ENCODE data around the gene DEFB132. TPM values are rescaled to one million over a fixed set of nuclear protein-coding genes. Genes with fewer than 3 reads are reported as not detected.

Gene DEFB132
- total and polyA plus RNA-seq, 2 of the 4 experiments (the other 2 are of a cell fraction) = not detected

DNA sequence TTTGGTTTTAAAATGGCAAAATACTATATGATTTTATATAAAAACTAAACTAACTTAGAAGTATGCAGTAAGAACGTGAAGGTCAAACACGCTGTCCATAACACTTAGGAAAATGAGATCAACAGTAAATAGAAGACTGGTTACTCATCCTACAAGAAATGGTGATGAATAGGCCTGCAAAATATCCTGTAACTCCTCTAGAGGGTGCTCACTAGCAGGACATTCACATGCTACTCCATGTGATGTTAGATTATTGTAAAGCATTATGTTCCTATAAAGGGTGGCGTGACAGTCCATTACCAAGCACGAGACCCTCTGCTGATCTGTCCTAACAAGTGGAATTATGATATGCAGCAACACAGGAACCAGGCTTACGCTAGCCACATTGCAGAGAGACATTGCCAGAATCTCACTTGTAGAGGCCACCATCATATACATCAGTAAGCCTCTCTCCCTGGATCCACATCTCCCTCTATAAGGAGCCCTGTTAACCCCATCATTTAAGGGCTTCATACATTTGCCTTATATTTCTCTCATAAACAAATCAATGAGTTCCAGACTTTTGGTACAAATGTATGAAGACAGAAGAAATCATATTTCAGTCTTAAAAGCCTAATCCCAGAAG, 48.5 kb upstream of the DEFB132 start:
- ChIA-PET CTCF (interaction anchor here (0.9 kb wide), 1 partner anchor 122 kb away, joined by 3 read pairs; no protein-coding TSS in a partner anchor), POLR2A (ENCODE audit: unreplicated experiment) (interaction anchor here (0.6 kb wide), 1 partner anchor 16 kb away, joined by 3 read pairs; no protein-coding TSS in a partner anchor)
- Histone ChIP-seq H3K4me2 (ENCODE audit: low read depth, low read length) (no peak overlapping the region), H3K14ac (replicated peaks; ENCODE audit: low read depth, low read length) (no peak overlapping the region), H3K9me1 (ENCODE audit: insufficient read depth, low read length) (no peaks in the 10 kb centered on the region), H3K18ac (ENCODE audit: low read depth, low read length) (no peak overlapping the region), H3K56ac (ENCODE audit: extremely low read depth, insufficient read depth, low read length) (no peak overlapping the region), H2AK9ac (replicated peaks; ENCODE audit: low read depth, low read length, poor library complexity) (no peak overlapping the region), H3K9me3 (ENCODE audit: control insufficient read depth, insufficient read depth, low read length) (no peaks in the 10 kb centered on the region), H2BK120ac (ENCODE audit: low read depth, low read length) (no peak overlapping the region), H2AK5ac (ENCODE audit: low read depth, low read length) (no peak overlapping the region), H4K5ac (ENCODE audit: low read depth, low read length) (no peak overlapping the region), H3K36me3 (ENCODE audit: control insufficient read depth, insufficient read depth, low read length) (no peaks in the 10 kb centered on the region), H2BK20ac (ENCODE audit: low read depth, low read length) (no peak overlapping the region), H3K27me3 (ENCODE audit: control insufficient read depth, insufficient read depth, low read length) (peaks cover 10% of the 10 kb centered on the region), H3K79me1 (ENCODE audit: low read depth in 1 of 2, low read length in 2 of 2) (no peaks in the 10 kb centered on the region), H3K4ac (ENCODE audit: low read depth, low read length) (no peak overlapping the region), H2BK15ac (ENCODE audit: low read depth, low read length) (no peak overlapping the region), H3K4me1 (ENCODE audit: control insufficient read depth, insufficient read depth, low read length) (no peaks in the 10 kb centered on the region), H2BK5ac (ENCODE audit: low read depth, low read length, poor library complexity, severe bottlenecking) (no peak overlapping the region), H3K27ac (ENCODE audit: insufficient read depth, low read length) (no peak overlapping the region), H4K91ac (ENCODE audit: insufficient read depth, low read depth, low read length) (no peak overlapping the region), H4K8ac (ENCODE audit: low read depth in 2 of 2, low read length in 2 of 2) (no peak overlapping the region), H3K23ac (ENCODE audit: low read depth, low read length) (no peak overlapping the region), H3K9ac (ENCODE audit: low read depth, low read length) (no peak overlapping the region), H4K20me1 (ENCODE audit: insufficient read depth, low read length) (no peaks in the 10 kb centered on the region), H3K4me3 (ENCODE audit: insufficient read depth, low read depth, low read length) (no peak overlapping the region), H2AFZ (replicated peaks; ENCODE audit: low read length, poor library complexity) (no peak overlapping the region)
- in situ Hi-C loops (cut with MboI; ENCODE audit: low sequenced_read_pairs) (no loop called here), intact Hi-C loops (cut with micrococcal nuclease) (loop anchor here (1.0 to 2.0 kb wide), 2 partner anchors 58 to 121 kb away; no protein-coding TSS in a partner anchor), dilution Hi-C loops (cut with HindIII; ENCODE audit: low sequenced_read_pairs, unreplicated experiment) (no loop called here)
- ATAC-seq (ENCODE audit: low read depth) (peak; percentile 98), DNase-seq (peak; percentile 79)
- BruUV-seq (replicated peaks) = no TSS peak
- 0% methylated on average over 1 of the region's 5 CpGs; no CpG with 5 or more reads in 1 of the 2 experiments for WGBS, 2 experiments (ENCODE audit: extremely low coverage in 2 of 2, insufficient read length in 1 of 2)
- TF ChIP-seq BHLHE40 (IDR thresholded peaks at IDR 0.05; ENCODE audit: low read depth, low read length) (peak; percentile 79), NFE2L2 (IDR thresholded peaks at IDR 0.05; ENCODE audit: low read depth, low read length) (no peak), MAZ (IDR thresholded peaks at IDR 0.05; ENCODE audit: borderline replicate concordance, low read depth, low read length) (no peak), RCOR1 (IDR thresholded peaks at IDR 0.05; ENCODE audit: insufficient replicate concordance, low read length) (no peak), FOS (IDR thresholded peaks at IDR 0.05; ENCODE audit: low read depth, low read length) (peak; percentile 33; the same call in 1 of the 2 replicates), SMC3 (IDR thresholded peaks at IDR 0.05; ENCODE audit: low read depth, low read length) (peak; percentile 60), RFX5 (IDR thresholded peaks at IDR 0.05; ENCODE audit: low read depth, low read length) (no peak), POLR2A (IDR thresholded peaks at IDR 0.05; ENCODE audit: low read depth, low read length) (no peak), MXI1 (IDR thresholded peaks at IDR 0.05; ENCODE audit: borderline replicate concordance, low read depth, low read length) (no peak), RAD21 (IDR thresholded peaks at IDR 0.05; ENCODE audit: low read length) (peak; percentile 71), CHD1 (IDR thresholded peaks at IDR 0.05; ENCODE audit: low read depth, low read length) (no peak), CEBPB (IDR thresholded peaks at IDR 0.05; ENCODE audit: low read depth, low read length) (no peak), CTCF (conservative IDR thresholded peaks at IDR 0.05; ENCODE audit: low read depth, low read length) (peak; percentile 70)
- TF ChIP-seq, protein P1, sequence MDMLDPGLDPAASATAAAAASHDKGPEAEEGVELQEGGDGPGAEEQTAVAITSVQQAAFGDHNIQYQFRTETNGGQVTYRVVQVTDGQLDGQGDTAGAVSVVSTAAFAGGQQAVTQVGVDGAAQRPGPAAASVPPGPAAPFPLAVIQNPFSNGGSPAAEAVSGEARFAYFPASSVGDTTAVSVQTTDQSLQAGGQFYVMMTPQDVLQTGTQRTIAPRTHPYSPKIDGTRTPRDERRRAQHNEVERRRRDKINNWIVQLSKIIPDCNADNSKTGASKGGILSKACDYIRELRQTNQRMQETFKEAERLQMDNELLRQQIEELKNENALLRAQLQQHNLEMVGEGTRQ (IDR thresholded peaks at IDR 0.05; ENCODE audit: low read depth, low read length) = no peak; the same call in 1 of the 2 replicates
- TF ChIP-seq, protein P2, sequence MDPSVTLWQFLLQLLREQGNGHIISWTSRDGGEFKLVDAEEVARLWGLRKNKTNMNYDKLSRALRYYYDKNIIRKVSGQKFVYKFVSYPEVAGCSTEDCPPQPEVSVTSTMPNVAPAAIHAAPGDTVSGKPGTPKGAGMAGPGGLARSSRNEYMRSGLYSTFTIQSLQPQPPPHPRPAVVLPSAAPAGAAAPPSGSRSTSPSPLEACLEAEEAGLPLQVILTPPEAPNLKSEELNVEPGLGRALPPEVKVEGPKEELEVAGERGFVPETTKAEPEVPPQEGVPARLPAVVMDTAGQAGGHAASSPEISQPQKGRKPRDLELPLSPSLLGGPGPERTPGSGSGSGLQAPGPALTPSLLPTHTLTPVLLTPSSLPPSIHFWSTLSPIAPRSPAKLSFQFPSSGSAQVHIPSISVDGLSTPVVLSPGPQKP (IDR thresholded peaks at IDR 0.05; ENCODE audit: borderline replicate concordance, low read depth, low read length) = no peak
